Iris pigment epithelial cell (primary cell): ENCODE measurements around the gene ARHGAP32.
"Not testable (repeated sequence)": the region's sequence is repeated elsewhere in the genome, so short reads cannot be mapped to it uniquely, and the experiment has no call there.

Experiments used
- DNase-seq: peaks from one replicate; pipeline ENCODE4 v3.0.0-alpha.2; 2011; ENCODE audit warnings: low read depth

Gene ARHGAP32

GRCh38 chr11:129034001-129034400, 158.1 kb downstream of the ARHGAP32 start:
- DNase-seq = no peak

- peak; percentile 60 for DNase-seq
Measured at GRCh38 chr11:129023968-129024676, 168.0 kb downstream of the ARHGAP32 start.

- DNase-seq = no peak
Measured at GRCh38 chr11:129021295-129021694, 170.8 kb downstream of the ARHGAP32 start.

GRCh38 chr11:129018991-129019390, 173.1 kb downstream of the ARHGAP32 start:
- no peak for DNase-seq

GRCh38 chr11:129018126-129018525, 174.0 kb downstream of the ARHGAP32 start:
- no peak for DNase-seq

DNA sequence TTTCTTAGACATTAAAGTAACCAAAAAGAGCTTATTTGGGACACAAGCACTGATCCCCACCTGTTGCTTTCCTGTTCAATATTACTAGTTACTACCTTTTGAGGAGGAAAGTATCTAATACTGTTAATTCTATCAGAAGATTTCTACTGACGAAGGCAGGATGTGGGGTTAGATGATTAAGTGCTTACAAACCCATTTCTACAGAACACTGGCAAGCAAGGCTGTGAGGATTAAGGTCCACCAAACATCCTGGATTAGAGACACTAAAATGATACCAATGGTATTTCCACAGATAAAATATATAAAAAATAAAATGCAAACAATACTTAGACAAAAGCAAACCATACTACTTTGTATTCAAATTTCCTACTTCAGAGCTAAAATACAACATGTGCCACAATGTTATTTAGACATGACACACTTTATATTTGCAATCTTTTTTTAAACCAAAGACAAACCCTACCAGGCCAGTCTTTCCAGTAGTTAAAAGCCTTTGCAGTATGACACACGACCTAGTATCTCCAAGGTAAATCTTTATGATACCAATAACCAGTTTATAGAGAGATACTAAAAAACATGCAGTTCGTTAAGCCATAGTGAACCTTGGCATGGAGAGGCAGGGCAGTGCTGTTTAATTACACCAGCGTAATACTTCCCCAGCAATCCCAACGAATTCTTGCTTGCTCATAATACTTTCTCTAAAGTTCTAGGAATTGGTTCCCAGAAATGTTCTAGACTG, 178.2 kb downstream of the ARHGAP32 start:
- DNase-seq = peak; percentile 64

DNA sequence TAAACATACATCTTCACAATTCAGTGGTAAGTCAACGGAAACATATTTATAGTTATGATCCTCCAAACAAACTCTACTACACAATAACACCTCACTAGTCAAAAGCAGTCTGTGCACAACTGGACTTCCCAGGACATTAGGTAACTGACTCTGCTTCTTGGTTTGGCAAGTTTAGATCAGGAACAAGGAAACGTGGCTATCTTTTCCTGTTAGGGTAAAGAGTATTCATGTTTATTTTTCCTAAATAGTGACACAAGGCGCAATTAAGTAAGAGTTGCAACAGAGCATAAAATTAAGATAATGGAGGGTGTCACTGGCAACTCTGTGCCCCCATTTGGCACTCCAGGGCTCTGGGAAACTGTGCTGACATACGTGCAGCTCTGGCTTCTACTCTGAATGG, 179.2 kb downstream of the ARHGAP32 start:
- DNase-seq = no peak

DNA sequence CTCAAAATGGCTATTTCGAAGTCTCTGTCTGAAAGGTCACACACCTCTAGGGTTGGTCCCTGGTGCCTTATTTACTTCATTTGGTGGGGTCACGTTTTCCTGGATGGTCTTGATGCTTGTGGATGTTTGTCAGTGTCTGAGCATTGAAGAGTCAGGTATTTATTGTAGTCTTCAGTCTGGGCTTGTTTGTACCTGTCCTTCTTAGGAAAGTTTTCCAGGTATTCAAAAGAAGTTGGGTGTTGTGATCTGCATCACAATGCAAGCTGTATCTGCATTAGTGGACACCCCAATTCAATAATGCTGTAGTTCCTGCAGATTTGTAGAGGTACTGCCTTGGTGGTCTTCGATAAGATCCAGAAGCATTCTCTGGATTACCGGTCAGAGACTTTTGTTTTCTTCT, 186.0 kb downstream of the ARHGAP32 start:
- DNase-seq = no peak

DNA sequence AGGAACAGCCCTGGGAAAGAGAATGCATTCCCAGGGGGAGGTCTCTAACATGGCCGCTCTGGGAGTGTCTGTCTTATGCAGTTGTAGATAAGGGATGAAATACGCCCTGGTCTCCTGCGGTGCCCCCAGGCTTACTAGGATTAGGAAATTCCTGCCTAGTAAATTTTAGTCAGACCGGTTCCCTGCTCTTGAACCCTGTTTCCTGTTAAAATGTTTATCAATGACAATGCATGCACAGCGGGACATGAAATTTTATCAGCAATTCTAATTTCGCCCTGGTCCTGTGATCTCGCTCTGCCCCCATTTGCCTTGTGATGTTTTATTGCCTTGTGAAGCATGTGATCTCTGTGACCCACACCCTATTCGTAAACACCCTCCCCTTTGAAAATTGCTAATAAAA, 193.0 kb downstream of the ARHGAP32 start:
- not testable (repeated sequence) for DNase-seq

DNA sequence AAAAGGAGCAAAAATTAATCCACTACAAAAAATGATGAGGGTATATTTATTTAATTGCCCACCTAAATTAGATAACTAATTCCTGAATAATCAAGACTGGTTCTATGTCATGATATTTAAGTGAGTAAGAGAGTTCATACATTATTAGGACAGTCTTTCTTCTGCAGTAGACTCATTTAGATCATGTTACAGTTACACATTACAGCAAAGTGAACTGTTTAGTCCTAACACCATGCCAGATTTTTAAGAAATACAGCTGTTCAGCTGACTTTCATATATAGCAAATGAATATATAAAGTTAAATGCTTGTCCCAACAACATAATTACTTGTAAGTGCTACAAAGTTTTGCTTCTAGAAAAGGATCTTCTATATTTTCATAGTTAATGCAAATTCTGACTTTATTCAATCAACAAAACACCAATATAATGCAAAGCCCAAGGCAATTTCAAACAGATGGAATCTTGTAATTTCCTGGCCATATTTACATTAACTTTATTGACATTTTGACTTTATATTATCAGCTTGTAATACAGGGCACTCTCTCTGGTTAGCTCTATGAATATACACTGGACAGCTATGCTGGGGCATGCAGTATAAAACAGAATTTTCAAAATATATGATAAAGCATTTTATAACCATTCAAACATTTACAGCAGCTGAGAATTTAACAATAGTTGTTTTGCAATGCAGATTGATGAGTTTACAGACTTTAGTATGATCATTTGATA, 203.7 kb downstream of the ARHGAP32 start:
- DNase-seq = no peak

GRCh38 chr11:128985880-128986279, 206.2 kb downstream of the ARHGAP32 start:
- no peak for DNase-seq

DNA sequence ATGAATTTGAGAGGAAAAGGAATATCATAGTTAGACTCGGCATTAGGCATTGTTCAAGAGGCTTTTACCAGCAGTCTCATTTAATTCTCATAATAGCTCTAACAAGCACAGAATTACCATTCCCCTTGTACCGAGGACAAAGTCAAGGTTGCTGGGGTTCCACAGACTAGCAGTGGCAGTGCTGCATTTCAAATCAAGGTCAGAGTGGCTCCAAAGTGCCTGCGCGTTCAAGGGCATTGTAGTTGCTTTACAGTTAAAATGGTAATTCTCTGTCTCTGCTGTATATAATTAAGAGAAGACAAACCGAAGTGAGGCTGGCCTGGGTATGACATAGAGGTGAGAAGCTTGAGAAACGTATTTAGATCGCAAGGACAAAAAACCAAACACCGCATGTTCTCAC, 209.1 kb downstream of the ARHGAP32 start:
- no peak for DNase-seq

GRCh38 chr11:128981254-128981653, 210.9 kb downstream of the ARHGAP32 start:
- no peak for DNase-seq

DNA sequence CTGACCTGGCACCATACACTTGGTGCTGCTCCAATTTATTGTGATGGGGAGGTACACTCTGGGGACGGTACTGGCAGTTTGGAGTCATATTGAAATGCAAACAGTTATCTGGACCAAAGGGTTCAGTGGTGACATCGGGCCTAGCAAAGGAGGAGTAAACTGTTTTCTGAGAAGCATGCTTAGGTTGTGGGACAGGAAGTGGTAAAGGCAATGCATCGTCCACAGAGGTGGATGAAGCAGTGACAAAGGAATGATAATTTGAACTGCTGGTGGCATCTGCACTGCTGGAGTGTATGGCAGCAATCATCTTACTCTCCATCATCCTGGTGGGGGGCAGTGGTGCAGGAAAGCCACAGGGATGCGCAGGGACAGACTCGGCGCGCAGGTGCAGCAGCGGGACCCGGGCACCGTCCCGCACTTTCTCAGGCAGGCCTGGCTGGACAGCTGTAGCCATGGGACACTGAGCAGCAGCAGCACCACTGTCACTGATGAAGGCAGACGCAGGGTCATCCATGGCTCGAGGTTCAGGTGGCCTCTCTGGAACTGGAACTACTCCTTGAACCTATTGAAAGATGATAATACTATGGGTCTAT, 221.4 kb downstream of the ARHGAP32 start:
- no peak for DNase-seq

DNA sequence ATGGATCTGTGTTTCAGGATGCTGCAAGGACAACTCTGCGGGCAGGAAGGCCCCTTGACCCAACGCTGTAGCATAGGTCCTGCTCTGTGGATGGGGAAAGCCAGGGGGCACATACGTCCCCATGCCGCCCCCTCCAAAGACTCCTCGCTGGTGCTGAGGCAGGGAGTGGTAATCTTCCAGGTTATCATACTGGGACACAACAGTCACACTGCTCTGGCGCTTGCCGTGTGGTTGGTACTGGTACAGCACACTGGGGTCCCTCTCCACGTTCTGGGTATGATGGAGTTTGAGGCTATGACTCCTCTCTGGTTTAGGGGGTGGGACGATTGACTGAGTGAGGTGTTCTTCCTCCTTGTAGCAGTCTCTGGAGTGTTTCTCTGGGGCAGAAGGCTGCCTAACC, 223.2 kb downstream of the ARHGAP32 start:
- no peak for DNase-seq

- no peak for DNase-seq
Measured at GRCh38 chr11:128967578-128967977, 224.5 kb downstream of the ARHGAP32 start.

DNA sequence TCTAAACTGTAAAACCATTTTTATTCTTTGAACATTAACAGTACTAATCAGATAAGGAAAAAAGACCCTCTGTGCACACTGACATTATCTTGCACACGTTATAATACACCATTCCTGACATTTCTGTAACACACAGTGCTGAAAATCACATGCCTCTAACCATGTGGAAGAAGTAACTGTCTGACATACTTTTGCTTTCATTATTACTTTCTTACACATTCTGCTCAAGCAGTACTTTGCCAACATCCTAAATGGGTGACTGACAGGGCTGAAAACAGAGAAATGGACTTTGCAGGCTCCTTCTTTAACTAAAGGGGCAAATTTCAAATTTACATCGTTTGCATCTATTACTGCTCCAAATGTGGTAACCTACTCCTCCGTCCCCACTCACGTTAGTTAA, 226.6 kb downstream of the ARHGAP32 start:
- DNase-seq = peak; percentile 28

GRCh38 chr11:128964463-128964930, 227.6 kb downstream of the ARHGAP32 start:
- no peak for DNase-seq

GRCh38 chr11:128963744-128964325, 228.3 kb downstream of the ARHGAP32 start:
- DNase-seq = no peak

DNA sequence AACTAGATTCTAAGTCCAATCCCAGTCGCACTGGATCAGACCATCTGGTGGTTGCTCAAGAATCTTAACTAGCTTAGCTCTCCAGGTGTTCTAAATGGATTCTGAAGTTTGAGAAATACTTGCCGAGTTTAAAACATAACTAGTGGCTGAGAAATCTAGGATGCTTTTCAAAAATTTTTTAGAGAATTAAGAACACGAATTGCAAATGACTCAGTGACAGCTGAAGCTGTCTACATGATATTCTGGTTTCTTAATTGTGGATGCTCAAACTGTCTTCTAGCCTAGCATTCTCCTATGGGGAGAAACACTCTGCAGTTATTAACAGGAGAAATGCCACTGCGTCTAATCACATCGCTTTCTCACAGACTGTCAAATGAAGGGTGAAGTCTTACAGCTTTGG, 229.2 kb downstream of the ARHGAP32 start:
- no peak for DNase-seq

DNA sequence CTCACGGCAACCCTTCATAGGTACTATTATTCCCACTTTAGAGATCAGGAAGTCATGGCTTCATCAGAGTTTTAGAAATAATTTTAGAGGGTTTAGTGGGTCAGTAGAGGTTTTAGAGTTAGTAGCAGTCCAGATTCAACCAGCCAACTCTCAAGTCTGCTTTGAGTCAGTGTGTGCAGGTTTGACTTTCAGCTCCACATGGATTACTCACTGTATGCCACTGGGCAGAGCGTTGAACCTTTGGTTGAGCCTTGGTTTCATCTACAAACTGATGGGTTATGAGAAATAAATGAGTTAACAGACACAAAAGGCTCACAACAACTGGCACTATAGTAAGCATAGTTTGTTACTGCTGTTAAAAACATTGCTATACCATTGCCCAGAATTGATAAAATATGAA, 230.5 kb downstream of the ARHGAP32 start:
- no peak for DNase-seq

DNA sequence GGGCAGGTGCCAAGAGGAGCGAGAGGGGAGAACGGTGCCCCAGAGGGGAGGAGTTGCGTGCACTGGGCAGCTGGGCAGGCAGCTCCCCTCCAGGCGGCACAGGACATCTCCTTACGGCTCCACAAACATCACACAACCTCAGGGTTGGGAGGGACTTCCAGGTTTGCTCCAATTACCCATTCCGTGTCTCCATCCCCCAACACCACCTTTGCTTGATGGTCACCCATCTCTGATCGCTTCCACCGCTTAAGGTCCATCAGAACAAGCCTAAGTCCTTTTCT, 235.0 kb downstream of the ARHGAP32 start:
- DNase-seq = no peak
